Measurements from ENCODE around the gene MLPH. TPM values are rescaled to one million over a fixed set of nuclear protein-coding genes. Genes with fewer than 3 reads are reported as not detected.
A peak's percentile ranks its signal among the peaks of the same experiment; 100 is the strongest.

MLPH gene
- total and polyA plus RNA-seq, 2 of the 13 experiments (the other 11 are each of a cell fraction or from before 2014, with no cell fraction given) = 0.12 TPM; not detected in 1

DNA sequence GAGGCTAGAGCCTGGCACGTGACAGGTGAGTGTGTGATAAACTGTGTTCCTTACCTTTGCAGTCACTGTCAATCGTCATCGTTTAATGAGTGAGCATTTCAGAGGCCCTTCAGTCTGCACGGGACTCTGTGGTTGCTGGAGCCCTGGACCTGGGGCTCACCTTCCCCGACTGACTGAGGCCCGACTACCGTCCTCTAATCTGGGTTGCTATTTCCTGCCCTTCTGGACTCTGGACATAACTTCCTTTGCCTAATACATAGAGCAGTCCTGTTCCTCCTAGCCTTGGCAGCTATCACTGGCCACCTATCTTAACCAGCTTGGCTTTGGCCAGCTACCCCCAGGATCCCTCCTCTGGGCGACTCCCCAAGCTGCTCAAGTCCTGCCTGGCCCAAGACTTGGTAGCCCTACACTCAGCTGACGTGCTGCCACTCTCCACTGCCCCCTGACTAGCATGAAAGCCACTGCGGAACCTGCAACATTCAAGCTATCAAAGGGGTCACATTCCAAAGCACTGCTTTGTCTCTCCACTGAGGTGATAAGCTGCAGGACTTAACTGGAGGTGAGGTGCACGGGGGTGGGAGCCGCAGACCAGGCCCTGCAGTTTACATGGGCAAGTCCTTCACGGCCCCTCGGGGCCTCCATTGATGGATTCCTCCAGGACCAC lies 114.5 kb downstream of the MLPH start (continued):
- TF ChIP-seq FIP1L1 (IDR thresholded peaks at IDR 0.05; ENCODE audit: borderline replicate concordance, insufficient read depth, low read depth, low read length) (no peak), PRPF4 (IDR thresholded peaks at IDR 0.05; ENCODE audit: low read depth, low read length, poor library complexity, severe bottlenecking) (no peak), ZNF790 (CRISPR knock-in tag; IDR thresholded peaks at IDR 0.05; ENCODE audit: borderline replicate concordance) (no peak), SIN3B (IDR thresholded peaks at IDR 0.05; ENCODE audit: low read length) (no peak), YEATS2 (CRISPR knock-in tag; IDR thresholded peaks at IDR 0.05; ENCODE audit: borderline replicate concordance) (no peak; the same call in 1 of the 2 replicates), ZNF724P (CRISPR knock-in tag; IDR thresholded peaks at IDR 0.05; ENCODE audit: borderline replicate concordance) (no peak), TBX3 (IDR thresholded peaks at IDR 0.05; ENCODE audit: borderline replicate concordance) (no peak), MED1 (CRISPR knock-in tag; IDR thresholded peaks at IDR 0.05) (peak; percentile 89), MAFF (IDR thresholded peaks at IDR 0.05; ENCODE audit: low read depth, low read length) (no peak), RNF2 (conservative IDR thresholded peaks at IDR 0.05; ENCODE audit: low read depth) (no peak), HOXA9 (CRISPR knock-in tag; IDR thresholded peaks at IDR 0.05; ENCODE audit: borderline replicate concordance) (no peak), NFE2 (CRISPR knock-in tag; IDR thresholded peaks at IDR 0.05) (no peak), TOE1 (CRISPR knock-in tag; IDR thresholded peaks at IDR 0.05) (peak; percentile 58; the same call in 1 of the 2 replicates)
- TF ChIP-seq, protein P1, sequence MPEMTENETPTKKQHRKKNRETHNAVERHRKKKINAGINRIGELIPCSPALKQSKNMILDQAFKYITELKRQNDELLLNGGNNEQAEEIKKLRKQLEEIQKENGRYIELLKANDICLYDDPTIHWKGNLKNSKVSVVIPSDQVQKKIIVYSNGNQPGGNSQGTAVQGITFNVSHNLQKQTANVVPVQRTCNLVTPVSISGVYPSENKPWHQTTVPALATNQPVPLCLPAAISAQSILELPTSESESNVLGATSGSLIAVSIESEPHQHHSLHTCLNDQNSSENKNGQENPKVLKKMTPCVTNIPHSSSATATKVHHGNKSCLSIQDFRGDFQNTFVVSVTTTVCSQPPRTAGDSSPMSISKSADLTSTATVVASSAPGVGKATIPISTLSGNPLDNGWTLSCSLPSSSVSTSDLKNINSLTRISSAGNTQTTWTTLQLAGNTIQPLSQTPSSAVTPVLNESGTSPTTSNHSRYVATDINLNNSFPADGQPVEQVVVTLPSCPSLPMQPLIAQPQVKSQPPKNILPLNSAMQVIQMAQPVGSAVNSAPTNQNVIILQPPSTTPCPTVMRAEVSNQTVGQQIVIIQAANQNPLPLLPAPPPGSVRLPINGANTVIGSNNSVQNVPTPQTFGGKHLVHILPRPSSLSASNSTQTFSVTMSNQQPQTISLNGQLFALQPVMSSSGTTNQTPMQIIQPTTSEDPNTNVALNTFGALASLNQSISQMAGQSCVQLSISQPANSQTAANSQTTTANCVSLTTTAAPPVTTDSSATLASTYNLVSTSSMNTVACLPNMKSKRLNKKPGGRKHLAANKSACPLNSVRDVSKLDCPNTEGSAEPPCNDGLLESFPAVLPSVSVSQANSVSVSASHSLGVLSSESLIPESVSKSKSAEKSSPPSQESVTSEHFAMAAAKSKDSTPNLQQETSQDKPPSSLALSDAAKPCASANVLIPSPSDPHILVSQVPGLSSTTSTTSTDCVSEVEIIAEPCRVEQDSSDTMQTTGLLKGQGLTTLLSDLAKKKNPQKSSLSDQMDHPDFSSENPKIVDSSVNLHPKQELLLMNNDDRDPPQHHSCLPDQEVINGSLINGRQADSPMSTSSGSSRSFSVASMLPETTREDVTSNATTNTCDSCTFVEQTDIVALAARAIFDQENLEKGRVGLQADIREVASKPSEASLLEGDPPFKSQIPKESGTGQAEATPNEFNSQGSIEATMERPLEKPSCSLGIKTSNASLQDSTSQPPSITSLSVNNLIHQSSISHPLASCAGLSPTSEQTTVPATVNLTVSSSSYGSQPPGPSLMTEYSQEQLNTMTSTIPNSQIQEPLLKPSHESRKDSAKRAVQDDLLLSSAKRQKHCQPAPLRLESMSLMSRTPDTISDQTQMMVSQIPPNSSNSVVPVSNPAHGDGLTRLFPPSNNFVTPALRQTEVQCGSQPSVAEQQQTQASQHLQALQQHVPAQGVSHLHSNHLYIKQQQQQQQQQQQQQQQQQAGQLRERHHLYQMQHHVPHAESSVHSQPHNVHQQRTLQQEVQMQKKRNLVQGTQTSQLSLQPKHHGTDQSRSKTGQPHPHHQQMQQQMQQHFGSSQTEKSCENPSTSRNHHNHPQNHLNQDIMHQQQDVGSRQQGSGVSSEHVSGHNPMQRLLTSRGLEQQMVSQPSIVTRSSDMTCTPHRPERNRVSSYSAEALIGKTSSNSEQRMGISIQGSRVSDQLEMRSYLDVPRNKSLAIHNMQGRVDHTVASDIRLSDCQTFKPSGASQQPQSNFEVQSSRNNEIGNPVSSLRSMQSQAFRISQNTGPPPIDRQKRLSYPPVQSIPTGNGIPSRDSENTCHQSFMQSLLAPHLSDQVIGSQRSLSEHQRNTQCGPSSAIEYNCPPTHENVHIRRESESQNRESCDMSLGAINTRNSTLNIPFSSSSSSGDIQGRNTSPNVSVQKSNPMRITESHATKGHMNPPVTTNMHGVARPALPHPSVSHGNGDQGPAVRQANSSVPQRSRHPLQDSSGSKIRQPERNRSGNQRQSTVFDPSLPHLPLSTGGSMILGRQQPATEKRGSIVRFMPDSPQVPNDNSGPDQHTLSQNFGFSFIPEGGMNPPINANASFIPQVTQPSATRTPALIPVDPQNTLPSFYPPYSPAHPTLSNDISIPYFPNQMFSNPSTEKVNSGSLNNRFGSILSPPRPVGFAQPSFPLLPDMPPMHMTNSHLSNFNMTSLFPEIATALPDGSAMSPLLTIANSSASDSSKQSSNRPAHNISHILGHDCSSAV (CRISPR knock-in tag; IDR thresholded peaks at IDR 0.05; ENCODE audit: borderline replicate concordance) = no peak
- TF ChIP-seq, protein P2, sequence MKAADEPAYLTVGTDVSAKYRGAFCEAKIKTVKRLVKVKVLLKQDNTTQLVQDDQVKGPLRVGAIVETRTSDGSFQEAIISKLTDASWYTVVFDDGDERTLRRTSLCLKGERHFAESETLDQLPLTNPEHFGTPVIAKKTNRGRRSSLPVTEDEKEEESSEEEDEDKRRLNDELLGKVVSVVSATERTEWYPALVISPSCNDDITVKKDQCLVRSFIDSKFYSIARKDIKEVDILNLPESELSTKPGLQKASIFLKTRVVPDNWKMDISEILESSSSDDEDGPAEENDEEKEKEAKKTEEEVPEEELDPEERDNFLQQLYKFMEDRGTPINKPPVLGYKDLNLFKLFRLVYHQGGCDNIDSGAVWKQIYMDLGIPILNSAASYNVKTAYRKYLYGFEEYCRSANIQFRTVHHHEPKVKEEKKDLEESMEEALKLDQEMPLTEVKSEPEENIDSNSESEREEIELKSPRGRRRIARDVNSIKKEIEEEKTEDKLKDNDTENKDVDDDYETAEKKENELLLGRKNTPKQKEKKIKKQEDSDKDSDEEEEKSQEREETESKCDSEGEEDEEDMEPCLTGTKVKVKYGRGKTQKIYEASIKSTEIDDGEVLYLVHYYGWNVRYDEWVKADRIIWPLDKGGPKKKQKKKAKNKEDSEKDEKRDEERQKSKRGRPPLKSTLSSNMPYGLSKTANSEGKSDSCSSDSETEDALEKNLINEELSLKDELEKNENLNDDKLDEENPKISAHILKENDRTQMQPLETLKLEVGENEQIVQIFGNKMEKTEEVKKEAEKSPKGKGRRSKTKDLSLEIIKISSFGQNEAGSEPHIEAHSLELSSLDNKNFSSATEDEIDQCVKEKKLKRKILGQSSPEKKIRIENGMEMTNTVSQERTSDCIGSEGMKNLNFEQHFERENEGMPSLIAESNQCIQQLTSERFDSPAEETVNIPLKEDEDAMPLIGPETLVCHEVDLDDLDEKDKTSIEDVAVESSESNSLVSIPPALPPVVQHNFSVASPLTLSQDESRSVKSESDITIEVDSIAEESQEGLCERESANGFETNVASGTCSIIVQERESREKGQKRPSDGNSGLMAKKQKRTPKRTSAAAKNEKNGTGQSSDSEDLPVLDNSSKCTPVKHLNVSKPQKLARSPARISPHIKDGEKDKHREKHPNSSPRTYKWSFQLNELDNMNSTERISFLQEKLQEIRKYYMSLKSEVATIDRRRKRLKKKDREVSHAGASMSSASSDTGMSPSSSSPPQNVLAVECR (CRISPR knock-in tag; IDR thresholded peaks at IDR 0.05; ENCODE audit: borderline replicate concordance) = peak; percentile 81; the same call in 1 of the 2 replicates
